SIG-M5 treated with dmso at 0.1 percent for 504 hours (cell line): ENCODE data around the gene SGSM1.
A peak's percentile ranks its signal among the peaks of the same experiment; 100 is the strongest.
"Not testable (repeated sequence)": the region's sequence is repeated elsewhere in the genome, so short reads cannot be mapped to it uniquely, and the experiment has no call there.

Source experiments
- DNase-seq: peaks from one replicate; lab custom pipeline; 2025; ENCODE audit not compliant: unreplicated experiment; lab: John Stamatoyannopoulos, UW

SGSM1 gene

GRCh38 chr22:24894220-24894975 lies 88.4 kb downstream of the SGSM1 start:
- peak; percentile 87 for DNase-seq

GRCh38 chr22:24894998-24895397 lies 89.0 kb downstream of the SGSM1 start:
- peak; percentile 24 for DNase-seq

- DNase-seq, result no peak
Observed at GRCh38 chr22:24901448-24901847, 95.4 kb downstream of the SGSM1 start.

GRCh38 chr22:24905909-24906308 lies 99.9 kb downstream of the SGSM1 start:
- no peak for DNase-seq

GRCh38 chr22:24907101-24907500 lies 101.1 kb downstream of the SGSM1 start:
- not testable (repeated sequence) for DNase-seq

- no peak for DNase-seq
Observed at GRCh38 chr22:24920029-24920428, 114.0 kb downstream of the SGSM1 start.

- DNase-seq, result no peak
Observed at GRCh38 chr22:24925586-24926427, 119.8 kb downstream of the SGSM1 start.

- DNase-seq, result no peak
Observed at GRCh38 chr22:24926428-24926725, 120.4 kb downstream of the SGSM1 start.

GRCh38 chr22:24926849-24927579 lies 121.0 kb downstream of the SGSM1 start:
- DNase-seq, result no peak

- no peak for DNase-seq
Observed at GRCh38 chr22:24928322-24928721, 122.3 kb downstream of the SGSM1 start.

GRCh38 chr22:24930678-24931077 lies 124.7 kb downstream of the SGSM1 start:
- DNase-seq, result no peak

- DNase-seq, result no peak
Observed at GRCh38 chr22:24935771-24936483, 129.9 kb downstream of the SGSM1 start.

- peak; percentile 41 for DNase-seq
Observed at GRCh38 chr22:24937114-24937513, 131.1 kb downstream of the SGSM1 start.

GRCh38 chr22:24938741-24939341 lies 132.8 kb downstream of the SGSM1 start:
- DNase-seq, result peak; percentile 14

GRCh38 chr22:24942301-24942700 lies 136.3 kb downstream of the SGSM1 start:
- no peak for DNase-seq

- no peak for DNase-seq
Observed at GRCh38 chr22:24944217-24944937, 138.4 kb downstream of the SGSM1 start.

GRCh38 chr22:24945430-24945829 lies 139.4 kb downstream of the SGSM1 start:
- DNase-seq, result no peak

- DNase-seq, result no peak
Observed at GRCh38 chr22:24947383-24947782, 141.4 kb downstream of the SGSM1 start.

GRCh38 chr22:24947881-24948280 lies 141.9 kb downstream of the SGSM1 start:
- no peak for DNase-seq
